ENCODE results near the gene GABBR2. TPM values are rescaled to one million over a fixed set of nuclear protein-coding genes. Genes with fewer than 3 reads are reported as not detected.
A peak's percentile ranks its signal among the peaks of the same experiment; 100 is the strongest.

GABBR2 gene
- total RNA-seq, 1 experiment from 2014 or later: not detected

- intact Hi-C loops (cut with micrococcal nuclease; ENCODE audit: unreplicated experiment): loop anchor here (1.0 to 5.0 kb wide), 3 partner anchors 392 to 478 kb away; no protein-coding TSS in a partner anchor
- H3K27ac ChIP-seq (ENCODE audit: low read depth, low read length, poor library complexity, severe bottlenecking): no peak overlapping the region
- H3K27me3 ChIP-seq (replicated peaks; ENCODE audit: insufficient read depth, low read depth, low read length, poor library complexity): no peaks in the 10 kb centered on the region
- no peak overlapping the region for H3K4me3 ChIP-seq (ENCODE audit: low read depth, low read length, poor library complexity, severe bottlenecking)
- DNase-seq (ENCODE audit: low spot score): peak; percentile 21
- H3K4me1 ChIP-seq (ENCODE audit: insufficient read depth, low read length, poor library complexity, severe bottlenecking): no peaks in the 10 kb centered on the region
- ChIA-PET POLR2A (ENCODE audit: low non-redundant PET) (no interaction called here), CTCF (interaction anchor here (2.3 kb wide), 1 partner anchor 461 kb away, joined by 12 read pairs; no protein-coding TSS in a partner anchor)
- no peaks in the 10 kb centered on the region for H3K9me3 ChIP-seq (ENCODE audit: low read depth, low read length, poor library complexity, severe bottlenecking)
- no TSS peak for BruUV-seq (replicated peaks)
- TF ChIP-seq CTCF (conservative IDR thresholded peaks at IDR 0.05; ENCODE audit: low read depth, low read length) (no peak), EZH2 (IDR thresholded peaks at IDR 0.05; ENCODE audit: borderline replicate concordance, low read depth, low read length, poor library complexity, severe bottlenecking) (no peak)
- H3K36me3 ChIP-seq (ENCODE audit: insufficient read depth, low read length, poor library complexity, severe bottlenecking): no peaks in the 10 kb centered on the region
Observed at GRCh38 chr9:98314381-98315066, 394.2 kb downstream of the GABBR2 start.

- no TSS peak for BruUV-seq (replicated peaks)
- no peaks in the 10 kb centered on the region for H3K4me1 ChIP-seq (ENCODE audit: insufficient read depth, low read length, poor library complexity, severe bottlenecking)
- no peaks in the 10 kb centered on the region for H3K27me3 ChIP-seq (replicated peaks; ENCODE audit: insufficient read depth, low read depth, low read length, poor library complexity)
- H3K36me3 ChIP-seq (ENCODE audit: insufficient read depth, low read length, poor library complexity, severe bottlenecking): no peaks in the 10 kb centered on the region
- TF ChIP-seq CTCF (conservative IDR thresholded peaks at IDR 0.05; ENCODE audit: low read depth, low read length) (no peak), EZH2 (IDR thresholded peaks at IDR 0.05; ENCODE audit: borderline replicate concordance, low read depth, low read length, poor library complexity, severe bottlenecking) (no peak)
- ChIA-PET POLR2A (ENCODE audit: low non-redundant PET) (no interaction called here), CTCF (no interaction called here)
- H3K27ac ChIP-seq (ENCODE audit: low read depth, low read length, poor library complexity, severe bottlenecking): no peak overlapping the region
- intact Hi-C loops (cut with micrococcal nuclease; ENCODE audit: unreplicated experiment): no loop called here
- no peak for DNase-seq (ENCODE audit: low spot score)
- no peak overlapping the region for H3K4me3 ChIP-seq (ENCODE audit: low read depth, low read length, poor library complexity, severe bottlenecking)
- no peaks in the 10 kb centered on the region for H3K9me3 ChIP-seq (ENCODE audit: low read depth, low read length, poor library complexity, severe bottlenecking)
Observed at GRCh38 chr9:98312365-98312764, 396.4 kb downstream of the GABBR2 start.

- Histone ChIP-seq H3K27ac (ENCODE audit: low read depth, low read length, poor library complexity, severe bottlenecking) (no peak overlapping the region), H3K27me3 (replicated peaks; ENCODE audit: insufficient read depth, low read depth, low read length, poor library complexity) (no peaks in the 10 kb centered on the region), H3K36me3 (ENCODE audit: insufficient read depth, low read length, poor library complexity, severe bottlenecking) (no peaks in the 10 kb centered on the region), H3K4me3 (ENCODE audit: low read depth, low read length, poor library complexity, severe bottlenecking) (no peak overlapping the region), H3K9me3 (ENCODE audit: low read depth, low read length, poor library complexity, severe bottlenecking) (no peaks in the 10 kb centered on the region), H3K4me1 (ENCODE audit: insufficient read depth, low read length, poor library complexity, severe bottlenecking) (no peaks in the 10 kb centered on the region)
- POLR2A ChIA-PET (ENCODE audit: low non-redundant PET): no interaction called here
- BruUV-seq (replicated peaks): no TSS peak
- TF ChIP-seq CTCF (conservative IDR thresholded peaks at IDR 0.05; ENCODE audit: low read depth, low read length) (no peak), EZH2 (IDR thresholded peaks at IDR 0.05; ENCODE audit: borderline replicate concordance, low read depth, low read length, poor library complexity, severe bottlenecking) (no peak)
- no peak for DNase-seq (ENCODE audit: low spot score)
- intact Hi-C loops (cut with micrococcal nuclease; ENCODE audit: unreplicated experiment): no loop called here
- CTCF ChIA-PET: interaction anchor here (0.5 kb wide), 1 partner anchor 294 kb away, joined by 3 read pairs; no protein-coding TSS in a partner anchor
Observed at GRCh38 chr9:98311541-98311940, 397.2 kb downstream of the GABBR2 start.

Measured in A673 (cell line).